ENCODE measurements around the gene CDK5R1. TPM values are rescaled to one million over a fixed set of nuclear protein-coding genes. Genes with fewer than 3 reads are reported as not detected.

CDK5R1 gene
- polyA plus RNA-seq, 1 experiment, result 0.26 TPM

- no peak for DNase-seq (ENCODE audit: low read depth)
- peaks cover 21% of the 10 kb centered on the region for H3K36me3 ChIP-seq (ENCODE audit: control insufficient read depth, insufficient read depth, low read length)
- ChIA-PET CTCF (interaction anchor here (3.9 kb wide), 1 partner anchor 18 kb away, joined by 37 read pairs; no protein-coding TSS in a partner anchor), POLR2A (no interaction called here)
- no peak overlapping the region for H3K4me3 ChIP-seq (ENCODE audit: low read depth, low read length)
- no peaks in the 10 kb centered on the region for H3K27me3 ChIP-seq (ENCODE audit: control insufficient read depth, insufficient read depth, low read length)
- TF ChIP-seq CTCF (IDR thresholded peaks at IDR 0.05; ENCODE audit: insufficient read depth, low read depth, low read length), result no peak
These were observed 5.6 kb upstream of the CDK5R1 start for GRCh38 chr17:32481193-32481592.

- Histone ChIP-seq H3K27me3 (ENCODE audit: control insufficient read depth, insufficient read depth, low read length) (no peaks in the 10 kb centered on the region), H3K36me3 (ENCODE audit: control insufficient read depth, insufficient read depth, low read length) (peaks cover 18% of the 10 kb centered on the region), H3K4me3 (ENCODE audit: low read depth, low read length) (no peak overlapping the region)
- ChIA-PET CTCF (interaction anchor here (0.8 to 3.9 kb wide), 17 partner anchors 9 to 427 kb away, joined by 3 to 37 read pairs (median 5); partner anchors contain the start of genes MYO1D and PSMD11), POLR2A (no interaction called here)
- DNase-seq (ENCODE audit: low read depth), result no peak
- TF ChIP-seq CTCF (IDR thresholded peaks at IDR 0.05; ENCODE audit: insufficient read depth, low read depth, low read length), result no peak
These were observed 4.0 kb upstream of the CDK5R1 start for GRCh38 chr17:32482568-32483320.

GRCh38 chr17:32483451-32484019 is 3.3 kb upstream of the CDK5R1 start:
- CTCF ChIA-PET, result interaction anchor here (0.6 to 3.9 kb wide), 30 partner anchors 8 to 1267 kb away, joined by 3 to 37 read pairs (median 3); partner anchors contain the start of genes MYO1D and PSMD11
- Histone ChIP-seq H3K27me3 (ENCODE audit: control insufficient read depth, insufficient read depth, low read length) (no peaks in the 10 kb centered on the region), H3K36me3 (ENCODE audit: control insufficient read depth, insufficient read depth, low read length) (peaks cover 14% of the 10 kb centered on the region), H3K4me3 (ENCODE audit: low read depth, low read length) (no peak overlapping the region)
- peak; percentile 81 for TF ChIP-seq CTCF (IDR thresholded peaks at IDR 0.05; ENCODE audit: insufficient read depth, low read depth, low read length)
- DNase-seq (ENCODE audit: low read depth), result no peak
- POLR2A ChIA-PET, result no interaction called here

- no peak for DNase-seq (ENCODE audit: low read depth)
- H3K27me3 ChIP-seq (ENCODE audit: control insufficient read depth, insufficient read depth, low read length), result no peaks in the 10 kb centered on the region
- no peak overlapping the region for H3K4me3 ChIP-seq (ENCODE audit: low read depth, low read length)
- ChIA-PET CTCF (interaction anchor here (0.6 to 3.9 kb wide), 28 partner anchors 8 to 1267 kb away, joined by 3 to 37 read pairs (median 3); partner anchors contain the start of genes MYO1D and PSMD11), POLR2A (no interaction called here)
- TF ChIP-seq CTCF (IDR thresholded peaks at IDR 0.05; ENCODE audit: insufficient read depth, low read depth, low read length), result no peak
- peaks cover 14% of the 10 kb centered on the region for H3K36me3 ChIP-seq (ENCODE audit: control insufficient read depth, insufficient read depth, low read length)
These were observed 2.7 kb upstream of the CDK5R1 start for GRCh38 chr17:32484041-32484461.

GRCh38 chr17:32484628-32485027 is 2.2 kb upstream of the CDK5R1 start:
- Histone ChIP-seq H3K27me3 (ENCODE audit: control insufficient read depth, insufficient read depth, low read length) (no peaks in the 10 kb centered on the region), H3K4me3 (ENCODE audit: low read depth, low read length) (no peak overlapping the region), H3K36me3 (ENCODE audit: control insufficient read depth, insufficient read depth, low read length) (peaks cover 12% of the 10 kb centered on the region)
- no peak for TF ChIP-seq CTCF (IDR thresholded peaks at IDR 0.05; ENCODE audit: insufficient read depth, low read depth, low read length)
- ChIA-PET POLR2A (no interaction called here), CTCF (interaction anchor here (1.0 to 3.9 kb wide), 11 partner anchors 11 to 1266 kb away, joined by 3 to 37 read pairs (median 11); partner anchors contain the start of genes MYO1D and PSMD11)
- DNase-seq (ENCODE audit: low read depth), result no peak

Measured in BJ (cell line).